Right cardiac atrium (tissue), 5 donors: ENCODE results near the gene SPECC1. TPM values are rescaled to one million over a fixed set of nuclear protein-coding genes. Genes with fewer than 3 reads are reported as not detected.
"Not testable (repeated sequence)": the region's sequence is repeated elsewhere in the genome, so short reads cannot be mapped to it uniquely, and the experiment has no call there.

Source experiments
- ATAC-seq, 2 donors: fragments of 200-7000 bp; cut with Tn5 transposase; one replicate each; pipeline versions ENCODE4 v1.8.0 to v1.9.1; 2020; ENCODE audit warnings: moderate library complexity in 2 of 2, mild to moderate bottlenecking in 1 of 2
- DNase-seq, 3 donors: peaks; one replicate each; pipeline ENCODE4 v3.0.0-alpha.2; 2020
- H3K27ac ChIP-seq: one replicate; pipeline ENCODE4 v1.5.1; 2013; ENCODE audit warnings: mild to moderate bottlenecking, low read length, control low read depth, moderate library complexity
- H3K27me3 ChIP-seq: one replicate; pipeline ENCODE4 v1.6.1; 2013; ENCODE audit not compliant: control insufficient read depth, insufficient read depth
- H3K4me1 ChIP-seq: one replicate; pipeline ENCODE4 v1.6.1; 2013; ENCODE audit warnings: low read length; ENCODE audit not compliant: control insufficient read depth, insufficient read depth
- H3K4me3 ChIP-seq: one replicate; pipeline ENCODE4 v1.5.1; 2013; ENCODE audit warnings: low read length, control low read depth
- H3K9me3 ChIP-seq: one replicate; pipeline ENCODE4 v1.6.1; 2013; ENCODE audit warnings: low read length; ENCODE audit not compliant: control insufficient read depth
- WGBS: extraction: QIAGEN DNeasy Blood & Tissue Kit; methylation state at CpG from one replicate; pipeline ENCODE4 v1.1.7; 2013; 5-methylcytosine and 5-hydroxymethylcytosine counted together
- intact Hi-C, 4 donors: fragments of 100-400 bp; cut with DNase I; formaldehyde crosslinking; loops; one replicate each; pipeline versions ENCODE4 v1.11.0 to v1.14.0; 2022 to 2023
- polyA plus RNA-seq: library from polyadenylated mRNA; stranded (reverse); fragments of 200-250 nt; gene quantifications from one replicate; pipeline ENCODE4 v1.2.3, GENCODE V29; 2013
- total RNA-seq, 4 donors: library from RNA; stranded (reverse); fragmentation: NEBNext Ultra II Directional; extraction: Animal tissue kit (Norgen Biotek cat#: 25700); gene quantifications; one replicate each; pipeline ENCODE4 v1.2.1, GENCODE V29; 2021
- donor health status: healthy with polysubstance abuse.
- donor health status: DM: no; HTN: yes; CAD: no.
- donor health status: DM: no; HTN: no; CAD: no.
- donor health status: DM: no; HTN: yes; CAD: no; lungs with severe emphysema.
- donor health status: DM: yes; HTN: yes; CAD: no.

The SPECC1 gene
- total and polyA plus RNA-seq, 5 donors = 3.1 to 9.7 (median 8.0) TPM

GRCh38 chr17:20216154-20216815 is 207.1 kb downstream of the SPECC1 start:
- no peaks in the 10 kb centered on the region for H3K9me3 ChIP-seq
- H3K4me3 ChIP-seq = no peak overlapping the region
- no peak overlapping the region for H3K27ac ChIP-seq
- intact Hi-C loops = no loop called here
- H3K4me1 ChIP-seq = no peaks in the 10 kb centered on the region
- H3K27me3 ChIP-seq = no peaks in the 10 kb centered on the region
- ATAC-seq = no peak
- WGBS = 69% methylated on average over 6 of the region's 6 CpGs
- no peak for DNase-seq

DNA sequence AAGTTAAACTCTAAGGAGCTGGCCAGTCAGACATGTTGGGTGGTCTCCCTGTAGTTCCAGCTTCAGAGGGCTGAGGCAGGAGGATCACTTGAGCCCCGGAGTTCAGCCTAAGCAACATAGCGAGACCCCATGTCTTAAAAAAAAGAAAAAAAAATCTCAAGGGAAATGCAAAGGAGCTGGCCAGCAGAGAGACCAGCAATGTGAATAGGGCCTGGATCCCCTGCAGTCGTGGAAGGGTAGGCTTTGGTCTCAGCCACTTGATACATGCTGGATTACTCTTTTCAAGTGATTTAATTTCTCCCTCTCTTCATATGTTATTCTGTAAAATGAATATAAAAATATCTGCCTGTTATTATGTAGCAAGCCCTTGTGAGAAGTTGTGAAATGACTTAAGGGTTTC is 207.7 kb downstream of the SPECC1 start:
- ATAC-seq (no peak), DNase-seq (no peak)
- Histone ChIP-seq H3K4me3 (no peak overlapping the region), H3K27ac (no peak overlapping the region), H3K4me1 (no peaks in the 10 kb centered on the region), H3K27me3 (no peaks in the 10 kb centered on the region), H3K9me3 (no peaks in the 10 kb centered on the region)
- 77% methylated on average over 3 of the region's 3 CpGs for WGBS
- intact Hi-C loops = no loop called here

- Histone ChIP-seq H3K4me3 (no peak overlapping the region), H3K27ac (no peak overlapping the region), H3K27me3 (no peaks in the 10 kb centered on the region), H3K9me3 (no peaks in the 10 kb centered on the region), H3K4me1 (no peaks in the 10 kb centered on the region)
- 94% methylated on average over 4 of the region's 4 CpGs for WGBS
- DNase-seq = no peak
- no peak for ATAC-seq
- intact Hi-C loops = no loop called here
These were observed 208.5 kb downstream of the SPECC1 start for GRCh38 chr17:20217677-20218076.

DNA sequence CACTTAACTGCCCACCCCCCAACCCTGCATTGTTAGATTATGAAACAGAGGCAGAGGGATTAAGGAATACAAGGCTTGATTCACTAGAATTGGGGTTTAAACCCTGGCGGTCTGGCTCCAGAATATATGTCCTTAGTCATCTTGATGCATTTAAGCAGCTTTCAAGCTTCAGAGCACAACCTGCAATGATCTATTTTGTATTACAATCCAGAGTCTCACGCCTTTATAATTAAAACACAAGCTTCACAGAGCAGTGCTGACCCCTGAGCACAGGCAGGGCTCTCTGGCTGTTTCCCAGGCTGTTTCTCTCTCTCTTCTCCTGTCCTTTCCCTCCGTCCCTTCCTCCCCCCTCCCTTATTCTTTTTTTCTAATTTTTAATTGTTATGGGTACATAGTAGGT is 209.1 kb downstream of the SPECC1 start:
- Histone ChIP-seq H3K4me1 (no peaks in the 10 kb centered on the region), H3K4me3 (no peak overlapping the region), H3K27ac (no peak overlapping the region), H3K9me3 (no peaks in the 10 kb centered on the region), H3K27me3 (no peaks in the 10 kb centered on the region)
- WGBS = 86% methylated on average over 3 of the region's 3 CpGs
- ATAC-seq (no peak), DNase-seq (no peak)
- intact Hi-C loops = no loop called here

- Histone ChIP-seq H3K9me3 (no peaks in the 10 kb centered on the region), H3K4me1 (no peaks in the 10 kb centered on the region), H3K4me3 (no peak overlapping the region), H3K27ac (no peak overlapping the region), H3K27me3 (no peaks in the 10 kb centered on the region)
- ATAC-seq (no peak), DNase-seq (no peak)
- WGBS = 75% methylated on average over 3 of the region's 3 CpGs
- intact Hi-C loops = loop anchor here in 2 of 4 donors (10.0 kb wide), 2 partner anchors 91 to 99 kb away; no protein-coding TSS in a partner anchor
These were observed 214.7 kb downstream of the SPECC1 start for GRCh38 chr17:20223808-20224328.

- H3K27me3 ChIP-seq = no peaks in the 10 kb centered on the region
- ATAC-seq = no peak
- no peak for DNase-seq
- WGBS = 68% methylated on average over 3 of the region's 3 CpGs
- no peaks in the 10 kb centered on the region for H3K4me1 ChIP-seq
- intact Hi-C loops = loop anchor here in 2 of 4 donors (10.0 kb wide), 2 partner anchors 90 to 100 kb away; no protein-coding TSS in a partner anchor
- no peaks in the 10 kb centered on the region for H3K9me3 ChIP-seq
- no peak overlapping the region for H3K27ac ChIP-seq
- no peak overlapping the region for H3K4me3 ChIP-seq
These were observed 215.2 kb downstream of the SPECC1 start for GRCh38 chr17:20224379-20224778.

DNA sequence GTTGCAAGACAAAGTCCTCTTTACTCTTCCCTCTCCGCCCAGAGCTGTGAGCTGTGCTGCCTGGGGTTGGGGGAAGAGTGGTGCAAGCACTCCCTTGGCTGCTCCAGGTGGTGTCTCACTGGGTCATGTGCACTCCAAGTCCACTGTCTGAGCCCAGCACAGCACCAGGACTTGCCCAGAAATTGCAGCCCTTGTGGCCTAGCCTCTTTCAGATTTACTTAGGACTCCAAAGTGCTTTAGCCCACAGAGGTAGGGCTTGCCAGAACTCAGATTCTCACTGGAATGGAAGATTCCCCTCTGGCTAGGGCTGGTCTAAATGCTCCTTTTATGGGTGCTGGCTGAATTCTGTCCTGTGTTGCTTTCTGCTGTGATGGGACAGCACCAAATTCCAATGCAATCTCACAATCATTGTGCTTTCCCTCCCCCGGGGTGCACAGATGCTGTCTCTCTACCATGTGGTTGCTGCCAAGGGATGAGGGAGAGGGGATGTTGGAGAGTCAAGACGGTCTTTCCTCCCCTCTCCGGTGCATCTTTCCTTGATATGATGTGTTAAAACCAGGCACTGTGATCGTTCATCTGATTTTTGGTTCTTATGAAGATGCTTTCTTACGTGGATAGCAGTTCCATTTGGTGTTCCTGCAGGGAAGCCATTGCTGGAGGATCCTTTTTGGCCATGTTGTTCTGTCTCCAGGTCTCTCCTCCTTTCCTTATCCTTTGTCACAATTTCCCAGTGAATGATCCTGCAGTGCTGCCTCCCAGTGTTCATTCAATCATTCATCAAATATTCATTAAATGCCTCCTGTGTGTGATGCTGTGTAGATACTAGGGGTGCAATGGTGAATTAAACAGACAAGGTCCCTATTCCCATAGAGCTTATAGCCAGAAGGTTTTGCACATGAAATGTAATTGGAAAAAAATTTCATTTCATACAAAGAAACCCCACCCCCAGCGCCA is 216.3 kb downstream of the SPECC1 start:
- Histone ChIP-seq H3K4me3 (no peak overlapping the region), H3K27me3 (no peaks in the 10 kb centered on the region), H3K4me1 (no peaks in the 10 kb centered on the region), H3K27ac (no peak overlapping the region), H3K9me3 (no peaks in the 10 kb centered on the region)
- intact Hi-C loops = loop anchor here in 3 of 4 donors (5.0 to 10.0 kb wide), 4 partner anchors 89 to 767 kb away; no protein-coding TSS in a partner anchor
- DNase-seq (no peak), ATAC-seq (no peak)
- 74% methylated on average over 7 of the region's 7 CpGs for WGBS

DNA sequence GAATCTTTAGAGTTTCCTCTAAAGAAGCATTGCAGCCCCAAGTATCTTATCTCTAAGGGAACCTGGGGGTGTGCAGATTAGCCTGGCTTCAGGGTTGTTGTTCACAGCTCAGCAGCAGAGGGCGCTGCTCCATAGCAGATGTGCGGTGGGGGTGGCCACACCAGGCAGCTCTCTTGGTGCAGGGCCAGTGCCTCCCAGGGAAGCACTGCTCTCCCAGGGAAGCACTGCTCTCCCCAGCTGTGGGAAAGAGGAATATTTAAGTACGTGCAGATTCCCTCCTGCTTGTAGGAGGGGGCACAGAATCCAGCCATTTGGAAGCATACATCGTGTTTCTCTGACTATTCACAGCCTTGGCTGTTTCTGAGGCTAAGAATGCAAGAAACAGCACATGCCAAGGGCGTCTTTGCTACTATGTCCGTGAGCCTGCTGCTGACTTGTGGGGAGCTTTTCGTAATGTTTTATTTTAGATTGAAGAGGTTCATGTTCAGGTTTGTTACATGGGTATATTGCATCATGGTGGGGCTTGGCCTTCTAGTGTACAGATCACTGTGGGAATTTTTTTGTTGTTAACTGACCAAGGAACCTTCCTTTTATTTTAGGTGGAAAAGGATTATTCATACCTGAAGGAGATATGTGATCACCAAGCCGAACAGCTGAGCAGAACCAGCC is 217.8 kb downstream of the SPECC1 start:
- 37% methylated on average over 8 of the region's 8 CpGs for WGBS
- Histone ChIP-seq H3K4me1 (no peaks in the 10 kb centered on the region), H3K4me3 (no peak overlapping the region), H3K27ac (no peak overlapping the region), H3K9me3 (no peaks in the 10 kb centered on the region), H3K27me3 (no peaks in the 10 kb centered on the region)
- peak; percentile 82 to 95 (median 93) for DNase-seq
- peak; percentile 97 to 98 for ATAC-seq
- intact Hi-C loops = loop anchor here in 3 of 4 donors (5.0 to 10.0 kb wide), 4 partner anchors 88 to 765 kb away; no protein-coding TSS in a partner anchor

DNA sequence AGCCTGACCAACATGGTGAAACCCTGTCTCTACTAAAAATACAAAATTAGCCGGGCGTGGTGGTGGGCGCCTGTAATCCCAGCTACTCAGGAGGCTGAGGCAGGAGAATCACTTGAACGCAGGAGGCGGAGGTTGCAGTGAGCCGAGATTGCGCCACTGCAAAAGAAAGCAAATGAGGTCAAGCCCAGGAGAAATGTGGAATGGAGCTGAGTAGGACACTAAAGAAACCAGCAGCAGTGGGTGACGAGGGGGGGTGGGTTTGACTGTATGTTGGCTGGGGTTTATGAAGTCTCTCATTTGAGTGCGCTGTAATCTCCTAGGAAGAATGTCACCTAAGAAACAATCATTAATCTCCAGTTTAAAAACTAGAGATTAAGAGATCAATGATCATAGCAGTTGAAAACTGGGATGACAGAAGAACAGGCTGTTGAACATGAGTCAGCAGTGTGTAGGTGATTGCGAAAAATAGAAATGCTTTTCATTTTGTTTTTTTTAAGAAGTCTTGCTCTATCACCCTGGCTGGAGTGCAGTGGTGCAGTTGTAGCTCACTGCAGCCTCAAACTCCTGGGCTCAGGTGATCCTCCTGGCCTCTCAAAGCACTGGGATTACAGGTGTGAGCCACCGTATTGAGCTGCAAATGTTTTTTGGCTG is 218.7 kb downstream of the SPECC1 start:
- not testable (repeated sequence) for H3K27ac ChIP-seq
- intact Hi-C loops = loop anchor here in 3 of 4 donors (5.0 to 10.0 kb wide), 4 partner anchors 87 to 764 kb away; no protein-coding TSS in a partner anchor
- 93% methylated on average over 11 of the region's 11 CpGs for WGBS

GRCh38 chr17:20228410-20228809 is 219.3 kb downstream of the SPECC1 start:
- intact Hi-C loops = loop anchor here in 3 of 4 donors (5.0 to 10.0 kb wide), 4 partner anchors 86 to 764 kb away; no protein-coding TSS in a partner anchor
- Histone ChIP-seq H3K27me3 (no peaks in the 10 kb centered on the region), H3K27ac (no peak overlapping the region), H3K9me3 (no peaks in the 10 kb centered on the region), H3K4me1 (no peaks in the 10 kb centered on the region), H3K4me3 (no peak overlapping the region)
- 98% methylated on average over 1 of the region's 1 CpG for WGBS
- ATAC-seq (no peak), DNase-seq (no peak)

More for the DNA sequence above, 218.7 kb downstream of the SPECC1 start:
- not testable (repeated sequence) for H3K4me1 ChIP-seq, H3K9me3 ChIP-seq, DNase-seq, ATAC-seq, H3K27me3 ChIP-seq, H3K4me3 ChIP-seq
